Measurements from ENCODE around the gene SGCA.

Gene SGCA

DNA sequence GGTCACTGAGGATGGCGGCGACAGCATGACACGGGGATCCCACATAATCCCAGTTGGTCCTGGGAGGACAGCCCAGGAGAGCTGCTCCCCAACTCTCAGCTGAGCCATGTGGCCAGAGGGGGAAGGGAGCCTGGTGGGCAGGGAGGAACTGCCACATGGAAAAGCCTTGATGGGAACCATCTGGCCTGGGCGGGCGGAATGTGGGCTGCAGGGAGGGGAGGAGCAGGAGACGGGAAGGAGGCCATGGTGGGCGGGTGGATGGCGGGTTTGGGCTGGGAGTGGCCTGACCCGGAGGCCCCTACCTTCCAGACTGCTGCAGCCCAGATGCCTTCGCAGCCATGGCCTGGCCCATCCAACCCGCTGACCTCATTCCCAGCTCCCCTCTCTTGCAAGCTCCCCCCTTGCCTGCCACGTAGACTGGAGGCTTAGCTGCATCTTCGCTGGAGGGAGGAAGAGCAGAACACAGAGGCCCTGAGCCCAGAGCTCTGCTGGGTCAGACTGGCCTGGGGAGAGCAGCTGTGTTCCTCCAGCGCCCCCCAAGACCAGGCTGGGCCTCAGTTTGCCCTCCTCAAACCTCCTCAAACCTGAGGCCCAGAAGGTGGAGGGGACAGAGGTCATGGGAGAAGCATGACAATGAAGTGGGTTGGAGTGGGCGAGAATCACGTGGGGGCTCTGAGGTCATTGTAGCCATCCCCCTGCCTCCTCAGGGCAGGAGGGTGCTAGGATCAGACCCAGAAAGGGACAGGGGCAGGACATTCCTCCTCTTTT, 43.9 kb downstream of the SGCA start:
- DNase-seq (ENCODE audit: low read depth): no peak

DNA sequence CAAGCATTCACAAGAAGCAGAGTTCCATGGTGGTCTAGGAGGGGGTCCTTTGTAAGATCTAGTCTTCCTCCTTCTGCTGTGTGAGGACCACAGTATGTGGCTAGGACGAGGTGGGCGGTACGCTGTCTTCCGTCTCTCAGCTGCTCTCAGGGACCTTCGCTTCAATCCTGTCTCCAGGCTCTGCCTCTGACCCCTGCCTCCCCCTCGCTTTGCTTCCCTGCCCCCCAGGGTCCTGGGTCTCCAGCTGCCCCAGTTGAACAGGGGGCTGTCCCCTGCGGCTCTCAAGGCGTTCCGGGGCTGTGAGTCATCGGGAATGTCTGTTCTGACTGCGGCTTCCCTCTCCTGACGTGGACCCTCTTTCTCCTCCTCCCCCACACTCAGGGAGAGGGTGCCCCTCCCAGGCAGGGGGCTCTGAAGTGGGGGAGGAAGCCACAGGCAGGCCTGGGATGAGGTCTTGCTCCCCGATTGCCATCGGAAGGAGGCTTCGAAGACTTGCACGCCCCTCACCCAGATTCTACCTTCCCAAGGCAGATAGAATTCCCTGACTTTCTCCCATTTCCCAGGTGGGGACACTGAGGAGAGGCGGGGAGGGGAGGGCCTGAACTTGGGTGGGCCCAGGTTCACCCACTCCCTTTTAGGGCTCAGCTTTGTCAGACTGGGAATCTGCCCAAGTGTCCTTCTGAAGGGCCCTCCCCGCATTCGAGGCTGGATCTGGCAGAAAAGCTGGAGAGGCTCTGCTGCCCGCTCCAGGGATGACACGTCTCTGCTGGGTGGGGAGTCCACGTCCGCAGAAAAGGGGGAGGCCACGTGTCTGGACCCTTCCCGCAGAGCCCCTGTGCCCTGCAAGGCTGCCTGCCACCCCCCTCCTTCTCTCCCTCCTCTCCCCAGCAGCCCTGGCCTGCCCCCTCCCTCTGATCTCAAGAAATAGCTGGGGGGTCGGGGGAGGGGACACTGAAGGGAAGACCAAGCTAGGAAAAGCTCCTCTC, 44.7 kb downstream of the SGCA start:
- DNase-seq (ENCODE audit: low read depth): no peak

DNA sequence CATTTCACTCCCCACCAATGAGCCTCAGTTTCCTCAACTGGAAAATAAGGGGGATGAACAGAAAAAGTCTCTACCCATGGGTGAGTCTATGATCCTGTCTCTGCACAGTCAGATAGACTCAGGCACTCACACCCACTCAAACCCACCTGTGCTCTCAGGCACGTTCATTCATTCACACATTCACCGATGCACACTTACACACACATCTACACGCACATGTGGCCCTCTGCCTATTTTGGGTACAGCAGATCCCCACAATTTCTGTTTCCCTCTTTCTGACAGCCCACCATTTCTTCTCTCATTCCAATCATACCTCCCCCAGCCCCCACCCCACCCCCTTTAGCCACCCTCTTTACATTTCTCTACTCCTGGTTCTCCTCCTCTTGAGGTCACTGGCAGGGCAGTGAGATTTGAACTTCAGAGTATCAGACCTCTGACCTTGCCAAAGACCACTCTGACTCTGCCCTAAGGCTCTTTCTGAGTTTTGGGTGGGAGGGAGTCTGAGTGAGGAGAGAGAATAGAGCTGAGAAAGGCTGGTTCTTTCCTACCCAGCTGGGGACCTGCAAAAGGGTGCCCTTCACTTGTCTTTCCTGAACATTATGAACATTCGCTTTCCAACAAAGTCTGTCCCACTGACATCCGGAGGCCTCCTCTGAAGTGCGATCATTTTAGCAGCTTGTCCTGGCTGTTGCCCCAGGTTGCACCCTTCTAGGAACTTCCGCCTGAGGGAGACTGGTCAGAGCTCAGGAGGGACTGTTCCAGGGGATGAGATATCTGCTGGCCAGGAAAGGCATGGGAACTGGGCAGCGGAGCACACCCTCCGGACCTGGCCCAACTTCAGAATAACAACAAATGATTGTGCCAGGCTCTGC, 45.7 kb downstream of the SGCA start:
- DNase-seq (ENCODE audit: low read depth): no peak

DNA sequence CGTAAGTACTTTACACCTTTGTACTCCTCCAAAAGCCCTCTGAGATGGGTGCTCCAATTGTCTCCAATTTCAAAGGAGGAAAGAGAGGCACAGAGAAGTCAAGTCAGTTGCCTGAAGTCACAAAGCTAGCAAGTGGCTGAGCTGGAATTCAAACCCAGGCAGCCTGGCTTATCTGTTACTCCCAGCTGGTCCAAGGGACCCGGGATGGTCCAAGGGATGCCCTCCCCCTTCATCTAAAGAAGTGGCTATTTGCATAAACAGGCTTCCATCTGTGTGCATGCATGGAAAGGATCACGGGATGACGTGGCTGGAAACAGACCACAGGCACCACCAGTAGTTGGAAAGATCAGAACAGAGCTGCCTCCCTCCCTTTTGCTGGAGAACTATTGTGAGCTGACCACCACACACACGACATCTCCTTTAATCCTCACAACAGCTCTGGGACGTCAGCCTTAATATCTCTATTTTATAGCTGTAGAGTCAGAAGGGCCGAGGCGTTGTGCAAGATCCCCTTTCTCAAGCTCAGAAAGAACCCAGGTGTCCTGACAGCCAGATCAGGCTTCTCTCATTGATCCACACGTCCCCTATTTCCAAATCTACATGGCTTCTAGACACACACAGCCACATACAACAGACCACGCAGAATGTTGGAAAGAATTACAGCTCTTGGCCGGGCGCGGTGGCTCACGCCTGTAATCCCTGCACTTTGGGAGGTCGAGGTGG, 46.5 kb downstream of the SGCA start:
- DNase-seq (ENCODE audit: low read depth): no peak

DNA sequence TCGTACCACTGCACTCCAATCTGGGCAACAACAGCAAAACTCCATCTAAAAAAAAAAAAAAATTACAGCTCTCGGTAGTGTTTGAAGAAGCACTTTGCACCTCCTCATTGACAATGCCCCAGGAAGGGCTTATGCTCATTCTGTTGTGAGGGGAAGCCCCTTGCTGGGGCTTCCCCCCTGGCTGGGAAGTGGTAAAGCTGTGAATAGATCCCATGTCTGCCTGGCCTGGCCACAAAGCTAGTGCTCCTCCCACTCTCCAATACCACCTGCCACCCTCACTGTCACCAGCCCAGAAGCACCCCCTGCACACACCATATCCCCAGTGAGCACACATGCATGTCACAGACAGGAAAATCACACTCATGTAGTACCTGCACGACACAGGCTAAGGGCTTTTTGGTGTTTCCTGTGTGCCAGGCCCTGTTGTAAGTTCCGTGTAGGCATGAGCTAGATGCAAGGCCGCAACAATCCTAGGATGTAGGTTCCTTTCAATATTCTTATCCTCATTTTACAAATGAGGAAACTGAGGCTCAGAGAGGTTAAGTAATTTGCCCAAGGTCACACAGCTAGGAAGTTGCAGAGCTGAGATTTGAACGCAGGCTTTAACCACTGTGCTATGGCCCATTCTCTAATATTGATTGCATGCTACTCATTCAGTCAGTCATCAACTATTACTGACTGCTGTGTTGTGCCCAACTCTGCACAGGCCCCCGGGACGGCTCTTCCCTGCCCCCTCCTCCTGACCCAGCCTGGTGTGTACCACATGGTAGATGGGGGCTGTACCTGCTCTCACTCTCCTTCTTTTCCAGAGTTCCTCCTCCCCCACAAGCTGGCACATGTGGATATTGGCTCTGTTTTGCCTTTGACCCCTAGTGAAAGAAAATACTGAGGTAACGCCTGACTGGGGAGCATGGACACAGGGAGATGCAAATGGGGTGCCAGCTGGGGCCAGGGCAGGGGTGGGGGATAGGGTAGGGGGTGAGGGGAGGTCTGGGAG, 47.5 kb downstream of the SGCA start:
- no peak for DNase-seq (ENCODE audit: low read depth)

DNA sequence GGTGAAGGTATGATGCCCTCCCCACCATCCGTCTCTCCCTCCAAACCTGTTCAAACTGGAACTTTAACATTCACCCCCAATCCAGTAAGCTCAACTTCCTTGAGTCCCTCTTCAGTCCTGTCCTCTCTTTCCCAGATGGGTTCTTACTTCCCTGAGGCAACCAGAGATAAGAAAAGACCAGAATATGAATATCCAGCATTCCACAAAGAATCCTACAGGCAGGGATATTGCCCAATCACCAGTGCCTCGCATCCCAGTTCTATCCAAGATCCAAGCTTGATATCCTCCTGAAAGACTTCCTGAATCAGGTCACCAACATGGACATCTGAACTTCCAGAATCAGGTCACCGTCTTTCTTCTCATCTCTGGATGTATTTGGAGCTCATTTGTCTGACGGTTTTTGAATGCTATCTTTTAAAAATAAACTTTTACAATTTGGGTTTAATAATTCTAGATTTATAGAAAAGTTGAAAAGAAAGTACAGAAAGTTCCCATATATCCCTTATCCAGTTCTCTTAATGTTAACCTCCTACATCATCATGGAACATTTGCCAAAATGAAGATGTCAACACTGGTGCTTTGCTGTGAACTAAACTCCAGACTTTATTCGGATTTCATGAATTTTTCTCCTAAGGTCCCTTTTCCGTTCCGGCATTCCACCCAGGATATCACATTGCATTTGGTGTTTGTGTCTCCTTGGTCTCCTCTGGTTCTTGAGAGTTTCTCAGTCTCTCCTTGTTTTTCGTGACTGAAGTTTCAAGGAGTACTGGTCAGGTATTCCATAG, 49.4 kb downstream of the SGCA start:
- no peak for DNase-seq (ENCODE audit: low read depth)

DNA sequence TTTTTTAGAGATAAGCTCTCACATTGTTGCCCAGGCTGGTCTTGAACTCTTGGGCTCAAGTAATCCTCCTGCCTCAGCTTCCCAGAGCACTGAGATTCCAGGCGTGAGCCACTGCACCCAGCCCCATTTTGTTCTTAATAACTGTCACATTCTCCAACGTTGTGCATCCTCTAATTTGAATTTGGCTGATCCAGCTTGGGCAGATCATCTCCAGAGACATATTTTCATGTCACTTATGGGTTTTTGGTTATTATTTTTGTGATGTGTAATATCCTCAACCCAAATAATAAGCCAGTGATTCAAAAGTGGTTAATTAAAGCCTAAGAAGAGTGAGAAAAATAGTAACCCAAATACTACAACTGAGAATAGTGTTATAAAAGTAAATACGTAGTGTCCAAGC, 51.8 kb downstream of the SGCA start:
- no peak for DNase-seq (ENCODE audit: low read depth)

DNA sequence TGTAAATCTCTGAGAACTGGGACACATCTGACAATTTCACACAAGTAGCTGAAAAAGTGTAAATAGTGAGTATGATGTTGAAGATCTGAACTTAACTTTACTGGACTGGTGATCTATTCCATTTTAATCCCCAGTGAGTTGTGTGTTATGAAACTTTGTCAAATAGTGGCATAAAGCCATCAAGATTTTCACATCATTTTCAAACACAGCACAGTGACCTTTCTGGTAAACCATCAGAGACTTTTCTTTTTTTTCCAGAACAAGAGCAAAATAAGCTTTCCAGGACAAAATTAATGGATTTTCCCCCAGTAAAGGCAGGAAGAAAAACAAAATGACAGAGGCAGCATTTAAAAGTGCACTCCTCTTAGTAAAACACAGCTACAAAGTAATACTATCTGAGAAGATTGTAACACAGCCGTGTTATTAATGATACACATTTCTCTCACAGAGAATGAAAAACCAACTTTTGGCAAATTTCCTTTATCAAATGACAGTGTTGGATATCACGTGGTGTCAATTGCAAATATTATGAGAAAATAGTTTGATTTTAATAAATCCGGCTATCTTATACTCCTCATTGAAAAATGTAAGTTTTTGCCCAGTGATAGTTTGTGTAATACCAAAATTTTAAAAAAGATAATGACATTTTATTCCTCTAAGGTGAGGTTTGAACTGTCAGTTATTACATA, 52.4 kb downstream of the SGCA start:
- DNase-seq (ENCODE audit: low read depth): no peak

DNA sequence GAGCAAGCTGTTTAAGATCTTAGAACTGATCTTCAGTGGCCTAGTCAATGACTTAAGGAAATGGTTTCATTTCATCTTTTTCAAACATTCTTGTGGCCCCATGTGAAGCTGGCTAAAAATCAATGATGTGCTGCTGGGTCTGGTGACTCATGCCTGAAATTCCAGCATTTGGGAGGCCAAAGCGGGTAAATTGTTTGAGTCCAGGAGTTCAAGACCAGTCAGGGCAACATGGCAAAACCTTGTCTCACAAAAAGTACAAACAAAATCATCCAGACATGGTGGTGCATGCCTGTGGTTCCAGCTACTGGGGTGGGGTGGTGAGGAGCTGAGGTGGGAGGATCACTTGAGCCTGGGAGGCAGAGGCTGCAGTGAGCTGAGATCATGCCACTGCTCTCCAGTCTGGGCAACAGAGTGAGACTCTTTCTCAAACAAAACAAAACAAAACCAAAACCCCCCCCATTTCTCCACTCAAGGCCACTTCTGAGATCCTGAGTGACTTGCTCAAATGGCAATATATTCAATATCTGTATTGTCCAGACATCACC, 53.0 kb downstream of the SGCA start:
- no peak for DNase-seq (ENCODE audit: low read depth)

DNA sequence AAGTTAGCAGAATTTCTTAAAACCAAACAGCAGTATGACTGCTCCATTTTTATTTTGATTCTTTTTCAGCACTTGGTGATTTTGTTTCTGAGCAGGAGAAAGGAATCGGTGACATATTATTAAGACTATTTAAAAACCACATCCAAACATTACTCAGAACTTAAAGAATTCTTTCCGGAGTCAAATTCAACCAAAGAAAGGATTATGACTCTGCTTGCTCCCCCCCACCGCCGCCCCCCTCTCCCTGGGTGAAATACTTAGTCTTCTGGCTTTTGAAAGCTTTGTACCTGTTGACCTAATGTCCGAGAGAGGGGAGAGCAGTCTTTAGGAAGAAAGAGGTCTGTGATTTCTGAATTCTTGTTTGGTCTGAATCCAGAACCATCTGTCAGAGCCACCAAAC, 53.5 kb downstream of the SGCA start:
- no peak for DNase-seq (ENCODE audit: low read depth)

DNA sequence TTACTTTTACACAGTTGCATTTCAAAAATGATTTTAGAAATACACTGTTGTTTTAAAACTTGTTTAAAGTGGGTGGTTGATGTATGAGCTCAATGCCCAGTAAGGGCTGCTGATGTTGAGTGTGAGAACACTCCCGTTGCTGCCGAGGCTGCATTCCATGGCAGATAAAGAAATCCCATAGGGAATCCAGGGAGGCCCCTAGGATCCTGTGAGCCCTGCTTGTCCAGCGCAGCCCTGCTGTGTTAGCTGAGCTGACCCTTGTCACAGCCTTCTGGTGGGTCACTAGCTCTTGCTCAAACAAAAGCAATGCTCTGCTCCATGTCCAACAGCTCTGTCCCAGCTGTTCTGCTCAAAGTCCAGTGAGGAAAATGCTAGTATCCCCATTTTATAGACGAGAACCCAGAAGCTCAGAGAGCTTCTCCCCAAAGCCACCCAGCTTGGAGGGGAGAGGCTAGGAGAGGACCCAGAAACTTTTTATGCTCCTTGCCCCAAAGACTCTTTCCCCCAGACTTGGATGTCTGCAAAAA, 54.2 kb downstream of the SGCA start:
- no peak for DNase-seq (ENCODE audit: low read depth)

DNA sequence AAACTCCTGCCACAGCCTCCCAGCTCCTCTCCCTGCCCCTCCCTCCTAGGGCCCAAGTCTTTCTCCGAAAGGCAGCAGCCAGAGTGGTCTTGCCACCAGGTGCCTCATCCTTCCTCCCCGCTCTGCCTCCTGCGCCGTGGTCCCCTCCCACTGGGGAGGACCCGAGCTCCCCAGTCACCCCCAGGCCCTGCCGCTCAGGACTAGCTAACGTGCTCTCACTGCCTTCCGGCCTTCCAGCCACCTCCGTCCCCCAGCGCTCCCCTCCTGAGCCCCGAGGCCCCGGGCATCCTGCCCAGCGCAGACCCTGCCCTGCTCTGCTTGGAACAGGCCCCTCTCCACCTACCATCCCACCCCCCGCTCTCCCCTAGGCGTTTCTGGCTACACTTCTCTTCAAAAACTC, 55.0 kb downstream of the SGCA start:
- no peak for DNase-seq (ENCODE audit: low read depth)

DNA sequence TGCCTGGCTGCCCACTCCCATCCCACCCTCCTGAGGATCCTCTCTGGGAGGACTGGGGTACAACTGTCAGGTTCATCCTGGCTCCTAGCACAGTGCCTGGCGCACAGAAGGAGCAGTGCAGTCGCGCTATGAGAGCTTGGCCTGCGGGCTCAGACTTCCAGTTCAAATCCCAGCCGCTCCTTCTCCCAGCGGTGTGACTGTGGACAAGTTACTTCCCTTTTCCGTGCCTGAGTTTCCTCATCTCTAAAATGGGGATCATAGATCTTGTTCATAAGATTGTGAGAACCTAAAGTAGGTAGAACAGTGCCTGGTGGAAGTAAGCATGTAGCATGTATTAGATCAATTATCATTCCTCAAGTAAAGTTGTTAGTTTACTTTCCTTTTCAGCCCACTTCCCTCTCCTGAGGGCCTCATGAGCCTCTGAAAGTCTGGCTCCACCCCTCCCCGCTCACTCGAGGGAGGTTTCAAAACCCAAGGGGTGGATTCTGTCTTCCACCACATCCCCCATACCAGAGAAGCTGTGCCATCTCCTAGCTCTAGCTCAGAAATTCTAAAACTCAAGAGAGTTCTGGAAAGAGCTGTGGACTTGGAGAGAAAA, 55.6 kb downstream of the SGCA start:
- no peak for DNase-seq (ENCODE audit: low read depth)

DNA sequence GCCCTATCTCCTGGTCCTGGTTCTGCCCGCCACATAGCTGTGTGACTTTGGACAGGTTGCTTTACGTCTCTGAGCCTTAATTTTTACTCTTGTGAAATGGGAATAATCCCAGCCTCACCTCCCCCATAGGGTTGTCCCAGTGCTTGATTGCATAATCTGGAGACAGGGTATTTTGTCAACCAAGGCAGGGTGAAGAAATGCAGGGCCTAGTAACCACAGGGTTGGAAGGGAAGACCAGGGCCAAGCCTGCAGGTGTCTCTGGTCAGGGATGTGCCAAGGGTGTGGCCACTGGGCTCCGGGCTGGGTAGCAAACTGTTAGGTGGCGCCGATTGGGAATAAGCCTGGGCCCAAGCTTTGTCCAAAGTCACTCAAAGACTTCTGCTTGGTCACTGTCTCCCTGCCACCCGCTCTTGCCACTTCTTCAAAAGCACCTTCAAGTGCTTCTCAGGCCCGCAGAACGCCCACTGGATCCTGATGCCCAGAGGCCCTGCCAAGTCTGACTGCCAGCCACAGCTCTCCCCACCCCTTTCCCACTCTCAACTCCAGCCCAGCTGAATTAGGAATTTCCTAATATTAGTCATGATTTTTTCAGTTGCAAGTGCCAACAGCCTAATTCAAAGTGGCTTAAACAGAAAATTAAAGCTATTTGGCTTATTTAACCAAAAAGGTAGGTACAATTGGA, 56.2 kb downstream of the SGCA start:
- no peak for DNase-seq (ENCODE audit: low read depth)

DNA sequence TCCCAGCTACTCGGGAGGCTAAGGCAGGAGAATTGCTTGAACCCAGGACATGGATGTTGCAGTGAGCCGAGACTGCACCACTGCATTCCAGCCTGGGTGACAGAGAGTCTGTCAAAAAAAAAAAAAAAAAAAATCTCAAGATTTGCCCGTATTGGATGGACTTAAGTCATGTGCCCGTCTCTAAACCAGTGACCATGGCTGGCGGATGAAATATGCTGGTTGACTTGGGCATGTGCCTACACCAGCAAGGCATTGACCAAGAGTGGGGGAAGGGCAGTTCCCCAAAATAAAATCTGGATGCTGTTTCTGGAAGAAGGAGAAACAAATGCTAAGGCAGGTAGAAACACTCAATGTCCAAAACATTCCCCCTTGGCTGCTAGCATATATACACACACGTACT, 57.1 kb downstream of the SGCA start:
- no peak for DNase-seq (ENCODE audit: low read depth)

Measured in stimulated activated CD8-positive, alpha-beta memory T cell treated with anti-CD3 and anti-CD28 coated beads, Interleukin-7, amount 100 ng/mL, for 24 hours (primary cell).